HG03575 (cell line): ENCODE measurements around the gene UROS.

ENCODE experiments used
- ATAC-seq: cut with Tn5 transposase; IDR thresholded peaks from one replicate; pipeline ENCODE4 v1.9.1; 2021; ENCODE audit not compliant: unreplicated experiment, insufficient number of reproducible peaks, low FRiP score; ENCODE audit errors: extremely low read depth

Gene UROS

GRCh38 chr10:125772112-125772863, 50.8 kb downstream of the UROS start:
- ATAC-seq = no peak

GRCh38 chr10:125770844-125771243, 52.2 kb downstream of the UROS start:
- no peak for ATAC-seq

GRCh38 chr10:125769175-125769574, 53.9 kb downstream of the UROS start:
- no peak for ATAC-seq

DNA sequence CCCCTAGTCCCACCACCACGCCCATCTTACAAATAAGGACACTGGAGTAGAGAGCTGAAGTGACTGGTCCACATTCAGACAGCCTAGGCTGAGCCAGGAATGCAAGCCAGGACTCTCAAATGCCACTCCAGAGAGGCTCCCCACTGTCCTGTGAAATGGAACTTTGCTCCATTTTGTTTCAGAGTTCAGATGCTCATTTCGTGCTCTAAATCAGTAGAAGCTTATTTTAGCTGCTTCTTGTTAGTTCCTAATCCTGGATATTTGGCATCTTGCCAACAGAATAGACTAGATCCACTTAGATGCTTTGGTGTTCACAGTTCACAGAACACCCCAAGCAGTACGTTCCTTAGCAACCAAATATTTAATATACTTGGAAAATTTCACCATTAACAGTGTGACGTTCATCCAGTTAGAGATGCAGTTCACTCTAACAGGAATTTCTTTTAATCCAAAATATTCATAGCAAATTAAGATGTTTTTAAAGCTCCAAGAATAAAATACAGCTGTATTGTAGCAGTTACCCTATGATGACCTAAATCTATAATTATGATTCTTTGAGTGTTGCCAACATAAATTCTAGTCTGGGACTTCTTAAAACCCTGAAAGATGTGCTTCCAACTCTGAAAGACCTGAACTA, 54.7 kb downstream of the UROS start:
- ATAC-seq = no peak

DNA sequence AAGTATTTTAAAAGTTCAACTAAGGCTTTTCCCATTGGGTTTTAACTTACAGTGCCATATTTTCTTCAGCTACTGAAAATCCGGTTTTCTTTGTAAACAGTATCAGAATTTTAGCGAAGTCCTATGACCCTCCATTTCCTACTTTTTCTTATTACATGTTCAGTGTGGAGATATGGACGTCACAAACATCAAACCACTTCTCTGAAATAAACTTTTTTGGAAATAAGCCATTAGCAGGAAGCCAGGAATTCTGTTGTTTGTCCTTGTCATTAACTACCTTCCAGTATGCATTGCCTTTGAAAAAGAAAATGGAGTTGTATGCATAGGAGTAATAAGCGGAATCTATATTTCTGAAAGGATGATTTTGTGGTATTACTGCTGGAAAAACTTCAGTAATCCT, 56.5 kb downstream of the UROS start:
- no peak for ATAC-seq

GRCh38 chr10:125765835-125766234, 57.2 kb downstream of the UROS start:
- ATAC-seq = no peak

DNA sequence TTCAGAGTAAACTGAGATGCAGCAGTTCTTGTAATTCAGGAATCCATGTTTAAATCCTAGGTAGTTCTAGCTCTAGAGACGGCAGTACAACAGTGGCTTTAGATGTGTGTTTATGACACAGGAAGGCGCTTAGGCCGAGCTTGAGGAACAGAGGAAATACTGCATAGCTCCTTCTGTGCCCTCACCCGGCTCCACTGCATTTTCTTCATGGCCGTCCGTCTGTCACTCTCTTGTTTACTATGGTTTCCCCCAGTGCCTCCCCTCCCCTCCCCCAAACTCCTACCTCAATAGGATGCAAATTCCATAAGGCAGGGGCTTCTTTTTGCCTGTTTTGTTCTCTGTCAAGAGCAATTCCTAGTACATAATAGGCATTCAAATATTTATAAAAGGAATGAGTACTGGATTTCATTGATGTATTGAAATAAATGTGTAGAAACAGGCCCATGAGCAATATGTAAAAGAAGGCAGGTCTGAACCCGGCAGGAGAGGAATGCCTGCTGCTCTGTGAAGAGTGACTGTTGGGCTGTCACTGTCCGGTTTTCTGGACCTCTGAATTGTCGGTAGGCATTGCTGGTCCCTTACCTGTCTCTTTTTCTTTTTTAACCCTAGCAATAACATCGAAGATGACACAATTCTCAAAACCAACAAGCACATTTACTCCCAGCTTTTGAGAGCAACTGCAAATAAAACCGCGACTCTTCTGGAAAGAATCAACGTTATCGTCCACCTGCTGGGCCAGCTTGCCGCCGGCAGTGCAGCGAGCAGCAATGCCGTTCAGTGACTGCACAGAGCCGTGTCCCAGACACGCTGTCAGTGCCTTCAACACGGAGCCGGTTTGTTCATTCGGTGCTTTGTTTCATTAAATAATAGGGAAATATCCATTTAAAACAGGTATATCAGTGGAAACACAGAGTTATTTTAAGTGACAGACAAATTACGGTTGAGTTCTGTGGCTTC, 60.1 kb downstream of the UROS start:
- no peak for ATAC-seq

DNA sequence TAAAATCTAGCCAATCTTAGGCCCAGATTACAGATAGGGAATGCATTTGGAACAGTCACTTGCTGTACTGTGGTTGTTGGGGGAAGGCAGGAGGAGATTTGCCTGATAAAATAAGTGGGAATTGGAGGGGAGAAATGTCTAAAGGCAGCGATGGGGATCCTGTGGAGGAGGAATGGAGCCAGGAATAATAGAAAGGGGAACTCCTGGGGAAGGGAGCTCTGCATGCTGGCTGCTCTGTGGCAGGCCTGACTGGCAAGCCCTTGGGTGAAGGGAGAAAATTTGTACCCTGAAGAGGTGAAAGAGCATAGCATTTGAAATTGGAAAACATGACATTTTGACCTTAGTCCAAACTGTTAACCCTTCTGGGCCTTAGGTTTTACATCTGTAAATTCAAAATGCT, 61.1 kb downstream of the UROS start:
- no peak for ATAC-seq

DNA sequence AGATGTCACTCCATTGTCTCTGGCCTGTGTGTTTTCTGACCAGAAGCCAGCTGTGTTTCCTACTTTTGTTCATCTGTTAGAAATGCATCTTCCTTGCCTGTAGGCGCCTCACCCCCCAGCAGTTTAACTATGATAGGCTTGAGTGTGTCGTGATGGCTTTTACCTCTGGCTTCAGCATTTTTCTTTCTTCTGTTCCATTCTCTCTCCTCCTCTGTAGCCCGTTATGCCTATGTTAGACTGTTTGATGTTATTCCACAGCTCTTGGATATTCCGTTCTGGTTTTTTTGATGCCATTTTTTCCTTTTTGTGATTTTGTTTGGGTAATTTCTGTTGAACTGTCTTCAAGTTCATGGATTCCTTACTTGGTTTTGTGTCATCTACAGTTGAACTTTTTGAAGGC, 65.3 kb downstream of the UROS start:
- ATAC-seq = no peak

- no peak for ATAC-seq
These were observed 66.1 kb downstream of the UROS start for GRCh38 chr10:125756853-125757487.

GRCh38 chr10:125756196-125756595, 66.9 kb downstream of the UROS start:
- ATAC-seq = no peak

GRCh38 chr10:125747417-125747816, 75.6 kb downstream of the UROS start:
- ATAC-seq = no peak

DNA sequence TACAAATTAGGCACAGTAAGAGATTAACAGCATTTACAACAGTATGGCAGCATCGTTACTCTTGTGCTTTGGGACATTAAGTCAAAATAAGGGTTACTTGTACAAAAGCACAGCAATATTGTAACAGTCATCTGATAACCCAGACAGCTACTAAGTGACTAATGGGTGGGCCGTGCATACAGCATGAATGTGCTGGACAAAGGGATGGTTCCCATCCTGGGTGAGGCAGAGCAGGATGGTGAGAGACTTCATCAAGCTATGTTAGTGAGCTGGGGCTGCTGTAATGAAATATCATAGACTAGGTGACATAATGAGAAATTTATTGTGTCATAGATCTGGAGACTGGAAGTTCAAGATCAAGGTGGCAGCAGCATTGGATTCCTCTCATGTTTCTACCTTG, 78.1 kb downstream of the UROS start:
- ATAC-seq = no peak

GRCh38 chr10:125742465-125742864, 80.6 kb downstream of the UROS start:
- ATAC-seq = no peak

- ATAC-seq = no peak
These were observed 82.9 kb downstream of the UROS start for GRCh38 chr10:125739994-125740679.
